HG03342 (cell line): ENCODE measurements around the gene DSCAML1.

ENCODE experiments used
- ATAC-seq: cut with Tn5 transposase; IDR thresholded peaks from one replicate; pipeline ENCODE4 v1.9.1; 2021; ENCODE audit warnings: mild to moderate bottlenecking, moderate library complexity; ENCODE audit not compliant: unreplicated experiment

DSCAML1 gene

GRCh38 chr11:117394221-117394925 lies 402.6 kb downstream of the DSCAML1 start:
- ATAC-seq = no peak

DNA sequence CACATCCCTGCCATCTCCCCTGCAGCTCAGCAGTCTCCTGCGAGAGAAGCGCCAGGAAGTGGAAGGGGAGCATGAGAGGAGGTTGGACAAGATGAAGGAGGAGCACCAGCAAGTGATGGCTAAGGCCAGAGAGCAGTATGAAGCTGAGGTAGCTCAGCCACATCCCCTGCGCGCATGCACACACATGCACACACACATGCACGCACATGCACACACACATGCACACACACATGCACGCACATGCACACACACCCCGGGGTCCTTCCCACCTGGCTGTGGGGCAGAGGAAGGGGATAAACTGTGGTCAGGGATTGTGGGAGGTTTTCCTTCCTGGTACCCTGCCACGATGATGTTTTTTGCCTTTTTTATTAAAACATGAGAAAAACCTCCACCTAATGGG lies 404.0 kb downstream of the DSCAML1 start:
- ATAC-seq = no peak

GRCh38 chr11:117392001-117392690 lies 404.9 kb downstream of the DSCAML1 start:
- no peak for ATAC-seq

GRCh38 chr11:117391181-117391580 lies 405.8 kb downstream of the DSCAML1 start:
- ATAC-seq = no peak

- ATAC-seq = no peak
These were observed 406.3 kb downstream of the DSCAML1 start for GRCh38 chr11:117390743-117391142.

GRCh38 chr11:117387992-117388755 lies 408.8 kb downstream of the DSCAML1 start:
- no peak for ATAC-seq

DNA sequence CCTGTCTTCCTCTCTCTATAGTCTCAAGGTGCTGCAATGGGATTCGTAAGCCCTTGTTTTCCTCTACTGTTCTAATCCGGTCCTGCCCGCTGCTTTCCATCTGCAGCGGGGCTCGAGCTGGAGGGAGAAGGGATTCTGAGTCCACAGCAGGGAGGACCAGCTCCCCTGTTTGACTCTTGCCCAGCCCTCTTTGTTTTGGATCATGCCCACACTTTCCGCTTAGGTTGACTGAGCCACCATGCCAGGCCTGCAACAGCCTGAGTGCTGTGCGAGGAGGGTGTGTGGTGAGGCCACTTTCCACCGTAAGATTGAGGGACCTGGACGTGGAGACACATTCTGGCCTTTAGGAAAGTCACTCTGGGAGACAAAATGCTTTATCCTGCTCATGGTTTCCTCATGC lies 411.1 kb downstream of the DSCAML1 start:
- no peak for ATAC-seq

- ATAC-seq = no peak
These were observed 411.5 kb downstream of the DSCAML1 start for GRCh38 chr11:117385471-117385870.

DNA sequence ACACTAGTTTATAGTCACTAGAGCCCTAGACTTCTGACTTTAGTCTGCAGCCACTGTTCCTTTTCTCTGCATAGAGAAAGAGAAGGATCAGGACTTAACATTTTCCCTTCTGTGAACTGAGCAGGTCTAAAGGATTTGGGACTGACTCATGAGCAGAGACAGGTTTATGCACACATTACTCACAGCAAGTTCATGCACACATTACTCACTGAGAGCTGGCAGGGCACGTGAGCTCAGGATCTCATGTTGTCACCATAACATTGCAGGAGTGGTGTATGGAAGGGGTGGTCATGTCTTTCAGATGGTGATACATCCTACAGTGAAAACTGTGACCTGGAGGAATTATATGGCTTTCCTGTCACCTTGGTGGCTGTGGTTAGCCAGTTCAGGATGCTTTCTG lies 413.0 kb downstream of the DSCAML1 start:
- ATAC-seq = no peak

DNA sequence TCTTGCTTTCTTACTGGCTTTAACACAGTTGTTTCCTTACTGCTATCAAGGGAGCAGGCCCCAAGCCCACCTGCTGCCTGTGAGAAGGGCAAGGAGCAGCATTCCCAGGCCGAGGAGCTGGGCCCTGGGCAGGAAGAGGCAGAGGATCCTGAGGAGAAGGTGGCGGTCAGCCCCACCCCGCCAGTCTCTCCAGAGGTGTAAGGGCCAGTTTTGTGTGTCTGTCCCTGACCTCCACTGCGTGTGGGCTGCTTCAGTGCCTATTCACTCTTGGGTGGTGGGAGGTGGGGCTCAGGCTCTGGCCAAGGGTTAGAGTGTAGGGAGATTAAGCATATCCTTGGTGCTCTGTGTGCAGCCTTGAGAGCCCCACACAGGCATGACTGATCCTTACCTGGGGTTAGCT lies 414.3 kb downstream of the DSCAML1 start:
- ATAC-seq = no peak

- ATAC-seq = no peak
These were observed 415.3 kb downstream of the DSCAML1 start for GRCh38 chr11:117381481-117382387.

GRCh38 chr11:117380676-117381075 lies 416.3 kb downstream of the DSCAML1 start:
- no peak for ATAC-seq

DNA sequence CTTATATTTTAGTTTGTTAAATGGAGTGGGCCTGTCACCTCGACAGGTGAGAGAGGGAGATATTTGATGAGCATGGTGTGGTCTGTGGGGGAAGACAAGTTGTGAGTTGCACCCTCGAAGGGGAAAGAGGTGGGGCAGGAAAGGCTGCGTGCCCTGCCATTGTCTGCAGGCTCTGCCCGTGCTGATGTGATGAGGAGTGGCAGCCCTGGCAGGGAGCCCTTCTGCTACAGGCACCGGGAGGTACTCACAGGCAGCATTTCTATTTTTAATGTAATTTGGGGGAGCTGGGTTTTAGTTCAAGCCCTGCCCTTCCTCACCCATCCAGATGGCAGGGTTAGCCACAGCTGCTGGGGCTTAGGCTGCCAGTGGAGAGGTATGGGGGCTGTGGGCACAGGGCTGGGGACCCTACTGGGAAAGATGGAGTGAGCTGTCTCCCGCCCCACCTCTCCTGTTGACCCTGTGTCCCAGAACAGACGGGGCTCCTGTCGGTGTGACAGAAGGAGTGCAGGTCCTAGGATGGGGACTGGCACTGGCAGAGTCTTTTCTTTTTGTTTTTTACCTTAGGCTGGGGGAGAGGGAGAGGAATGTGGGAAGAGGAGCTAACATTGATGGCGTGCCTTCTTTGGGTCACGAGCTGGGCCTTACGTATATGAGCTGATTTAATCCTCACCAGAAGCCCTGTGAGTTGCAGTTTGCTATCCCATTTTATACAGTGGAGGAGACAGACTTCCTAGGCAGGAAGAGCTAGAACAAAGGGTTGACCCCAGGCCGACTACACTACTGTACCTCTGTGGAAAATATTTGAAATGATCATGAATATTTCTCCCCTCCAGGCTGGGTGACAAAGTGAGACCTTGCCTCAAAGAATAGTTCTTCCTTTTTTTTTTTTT lies 417.8 kb downstream of the DSCAML1 start:
- ATAC-seq = no peak
